HG02759 (cell line): Measurements from ENCODE around the gene BRD9.

ENCODE experiments used
- ATAC-seq: cut with Tn5 transposase; IDR thresholded peaks from one replicate; pipeline ENCODE4 v1.9.1; 2021; ENCODE audit warnings: mild to moderate bottlenecking, moderate library complexity; ENCODE audit not compliant: unreplicated experiment

Gene BRD9

GRCh38 chr5:819078-819477 lies 73.5 kb downstream of the BRD9 start:
- ATAC-seq: no peak

GRCh38 chr5:816176-816575 lies 76.4 kb downstream of the BRD9 start:
- ATAC-seq: no peak

GRCh38 chr5:815449-815848 lies 77.2 kb downstream of the BRD9 start:
- no peak for ATAC-seq
